ENCODE measurements around the gene IL1B.
A peak's percentile ranks its signal among the peaks of the same experiment; 100 is the strongest.

The IL1B gene

DNA sequence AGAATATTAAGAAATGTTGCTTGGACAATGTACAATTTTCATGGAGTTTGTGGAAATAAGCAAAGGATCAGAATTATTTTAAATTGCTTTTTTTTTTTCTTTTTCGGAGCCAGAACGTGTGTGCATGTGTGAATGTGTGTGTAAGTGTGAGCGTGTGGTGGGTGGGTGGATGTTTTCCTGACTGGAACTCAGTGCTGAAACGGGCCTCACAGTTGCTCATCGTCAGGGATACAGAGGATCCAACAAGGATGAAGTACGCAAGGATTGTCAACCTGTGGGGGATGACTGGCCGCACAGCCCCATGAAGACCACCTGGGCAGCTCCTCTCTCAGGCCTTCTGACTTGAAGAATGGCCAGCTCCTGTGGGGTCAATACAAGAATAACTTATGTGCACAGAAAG is 17.5 kb downstream of the IL1B start:
- no peak overlapping the region for H3K9ac ChIP-seq (ENCODE audit: low read depth in 1 of 2, low read length in 2 of 2)
- H3K27ac ChIP-seq (ENCODE audit: low read depth in 2 of 2, low read length in 2 of 2): no peak overlapping the region

DNA sequence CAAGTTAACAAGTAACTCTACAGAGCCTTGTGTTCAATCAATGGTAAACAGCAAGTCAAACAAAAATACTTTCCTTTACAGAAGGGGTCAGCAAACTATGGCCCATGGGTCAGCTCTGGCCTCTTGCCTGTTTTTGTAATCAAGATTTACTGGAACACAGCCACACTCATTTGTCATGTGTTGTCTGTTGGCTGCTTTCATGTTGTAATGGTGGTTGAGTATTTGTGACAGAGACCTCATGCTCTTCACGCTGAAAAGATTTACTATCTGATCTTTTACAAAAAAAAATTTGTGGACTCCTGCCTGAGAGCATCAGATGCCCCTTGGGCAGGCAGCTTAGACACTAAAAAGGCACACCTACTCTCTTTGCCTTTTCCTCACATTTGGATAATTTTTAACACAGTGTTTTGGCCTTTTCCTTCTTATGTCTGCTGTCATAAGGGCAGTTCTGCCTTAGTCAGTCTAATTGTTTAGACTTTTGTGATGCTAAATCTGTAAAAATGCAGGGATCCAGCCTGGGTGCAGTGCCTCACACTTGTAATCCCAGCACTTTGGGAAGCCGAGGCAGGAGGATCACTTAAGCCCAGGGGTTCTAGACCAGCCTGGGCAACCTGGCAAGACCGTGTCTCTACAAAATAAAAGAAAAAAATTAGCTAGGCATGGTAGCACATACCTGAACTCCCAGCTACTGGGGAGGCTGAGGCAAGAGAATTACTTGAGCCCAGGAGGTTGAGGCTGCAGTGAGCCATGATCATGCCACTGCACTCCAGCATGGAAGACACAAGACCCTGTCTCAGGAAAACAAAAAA is 18.3 kb downstream of the IL1B start:
- Histone ChIP-seq H3K4me1 (ENCODE audit: control insufficient read depth in 2 of 2, insufficient read depth in 2 of 2, low read length in 2 of 2) (peaks cover 0 to 4% of the 10 kb centered on the region in 2 donors), H3K9ac (ENCODE audit: low read depth in 1 of 2, low read length in 2 of 2) (no peak overlapping the region), H3K9me3 (ENCODE audit: control insufficient read depth in 2 of 2, low read length in 2 of 2) (no peaks in the 10 kb centered on the region), H3K27ac (ENCODE audit: low read depth in 2 of 2, low read length in 2 of 2) (no peak overlapping the region), H3K4me3 (ENCODE audit: low read length in 2 of 2) (no peak overlapping the region), H3K27me3 (ENCODE audit: control insufficient read depth in 2 of 2, insufficient read depth in 2 of 2, low read length in 2 of 2) (no peaks in the 10 kb centered on the region), H3K36me3 (ENCODE audit: control insufficient read depth in 2 of 2, insufficient read depth in 2 of 2, low read length in 2 of 2) (no peaks in the 10 kb centered on the region)

More for the DNA sequence above, 17.5 kb downstream of the IL1B start:
- Histone ChIP-seq H3K27me3 (ENCODE audit: control insufficient read depth in 2 of 2, insufficient read depth in 2 of 2, low read length in 2 of 2) (no peaks in the 10 kb centered on the region), H3K4me1 (ENCODE audit: control insufficient read depth in 2 of 2, insufficient read depth in 2 of 2, low read length in 2 of 2) (peaks cover 0 to 4% of the 10 kb centered on the region in 2 donors), H3K36me3 (ENCODE audit: control insufficient read depth in 2 of 2, insufficient read depth in 2 of 2, low read length in 2 of 2) (no peaks in the 10 kb centered on the region), H3K4me3 (ENCODE audit: low read length in 2 of 2) (no peak overlapping the region), H3K9me3 (ENCODE audit: control insufficient read depth in 2 of 2, low read length in 2 of 2) (no peaks in the 10 kb centered on the region)

GRCh38 chr2:112817082-112817689 is 19.4 kb downstream of the IL1B start:
- H3K9ac ChIP-seq (ENCODE audit: low read depth in 1 of 2, low read length in 2 of 2): no peak overlapping the region
- H3K4me3 ChIP-seq (ENCODE audit: low read length in 2 of 2): no peak overlapping the region
- no peaks in the 10 kb centered on the region for H3K9me3 ChIP-seq (ENCODE audit: control insufficient read depth in 2 of 2, low read length in 2 of 2)
- no peaks in the 10 kb centered on the region for H3K27me3 ChIP-seq (ENCODE audit: control insufficient read depth in 2 of 2, insufficient read depth in 2 of 2, low read length in 2 of 2)
- H3K27ac ChIP-seq (ENCODE audit: low read depth in 2 of 2, low read length in 2 of 2): no peak overlapping the region
- peaks cover 3 to 4% of the 10 kb centered on the region in 2 donors for H3K4me1 ChIP-seq (ENCODE audit: control insufficient read depth in 2 of 2, insufficient read depth in 2 of 2, low read length in 2 of 2)
- no peaks in the 10 kb centered on the region for H3K36me3 ChIP-seq (ENCODE audit: control insufficient read depth in 2 of 2, insufficient read depth in 2 of 2, low read length in 2 of 2)

DNA sequence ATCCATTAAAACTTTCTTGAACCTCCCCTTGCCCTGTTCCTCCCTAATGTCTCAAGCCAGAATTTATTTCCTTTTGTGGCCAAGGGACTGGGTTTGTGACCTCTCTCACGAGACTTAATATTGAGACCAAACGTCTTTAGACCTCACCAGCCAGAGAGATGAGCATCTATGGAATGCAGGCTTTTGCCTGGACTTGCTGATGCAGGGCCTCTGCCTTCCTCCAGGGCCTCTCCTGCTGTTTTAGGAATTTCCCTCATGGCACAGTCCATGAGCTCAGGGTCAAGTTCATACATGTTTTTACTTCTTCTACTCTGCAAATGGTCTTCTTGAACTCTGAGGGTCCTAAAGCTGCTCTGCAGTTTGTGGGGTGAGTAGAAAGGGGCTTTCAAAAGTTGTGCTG is 22.3 kb downstream of the IL1B start:
- no peaks in the 10 kb centered on the region for H3K27me3 ChIP-seq (ENCODE audit: control insufficient read depth in 2 of 2, insufficient read depth in 2 of 2, low read length in 2 of 2)
- peaks cover 3 to 7% of the 10 kb centered on the region in 2 donors for H3K4me1 ChIP-seq (ENCODE audit: control insufficient read depth in 2 of 2, insufficient read depth in 2 of 2, low read length in 2 of 2)
- H3K27ac ChIP-seq (ENCODE audit: low read depth in 2 of 2, low read length in 2 of 2): no peak overlapping the region

GRCh38 chr2:112813280-112813966 is 23.2 kb downstream of the IL1B start:
- Histone ChIP-seq H3K9me3 (ENCODE audit: control insufficient read depth in 2 of 2, low read length in 2 of 2) (no peaks in the 10 kb centered on the region), H3K36me3 (ENCODE audit: control insufficient read depth in 2 of 2, insufficient read depth in 2 of 2, low read length in 2 of 2) (no peaks in the 10 kb centered on the region), H3K4me3 (ENCODE audit: low read length in 2 of 2) (no peak overlapping the region), H3K27ac (ENCODE audit: low read depth in 2 of 2, low read length in 2 of 2) (no peak overlapping the region), H3K27me3 (ENCODE audit: control insufficient read depth in 2 of 2, insufficient read depth in 2 of 2, low read length in 2 of 2) (no peaks in the 10 kb centered on the region), H3K9ac (ENCODE audit: low read depth in 1 of 2, low read length in 2 of 2) (no peak overlapping the region), H3K4me1 (ENCODE audit: control insufficient read depth in 2 of 2, insufficient read depth in 2 of 2, low read length in 2 of 2) (peaks cover 3 to 7% of the 10 kb centered on the region in 2 donors)

More for the DNA sequence above, 22.3 kb downstream of the IL1B start:
- no peaks in the 10 kb centered on the region for H3K36me3 ChIP-seq (ENCODE audit: control insufficient read depth in 2 of 2, insufficient read depth in 2 of 2, low read length in 2 of 2)
- H3K4me3 ChIP-seq (ENCODE audit: low read length in 2 of 2): no peak overlapping the region
- H3K9me3 ChIP-seq (ENCODE audit: control insufficient read depth in 2 of 2, low read length in 2 of 2): no peaks in the 10 kb centered on the region
- H3K9ac ChIP-seq (ENCODE audit: low read depth in 1 of 2, low read length in 2 of 2): no peak overlapping the region

- H3K4me1 ChIP-seq (ENCODE audit: control insufficient read depth in 2 of 2, insufficient read depth in 2 of 2, low read length in 2 of 2): peaks cover 3 to 7% of the 10 kb centered on the region in 2 donors
- no peak overlapping the region for H3K9ac ChIP-seq (ENCODE audit: low read depth in 1 of 2, low read length in 2 of 2)
- H3K36me3 ChIP-seq (ENCODE audit: control insufficient read depth in 2 of 2, insufficient read depth in 2 of 2, low read length in 2 of 2): no peaks in the 10 kb centered on the region
- no peak overlapping the region for H3K27ac ChIP-seq (ENCODE audit: low read depth in 2 of 2, low read length in 2 of 2)
- no peaks in the 10 kb centered on the region for H3K9me3 ChIP-seq (ENCODE audit: control insufficient read depth in 2 of 2, low read length in 2 of 2)
- no peaks in the 10 kb centered on the region for H3K27me3 ChIP-seq (ENCODE audit: control insufficient read depth in 2 of 2, insufficient read depth in 2 of 2, low read length in 2 of 2)
- H3K4me3 ChIP-seq (ENCODE audit: low read length in 2 of 2): no peak overlapping the region
Measured at GRCh38 chr2:112812318-112813267, 24.0 kb downstream of the IL1B start.

- H3K36me3 ChIP-seq (ENCODE audit: control insufficient read depth in 2 of 2, insufficient read depth in 2 of 2, low read length in 2 of 2): no peaks in the 10 kb centered on the region
- peak overlapping the region in 1 of 2 donors; percentile 9 for H3K4me3 ChIP-seq (ENCODE audit: low read length in 2 of 2)
- H3K4me1 ChIP-seq (ENCODE audit: control insufficient read depth in 2 of 2, insufficient read depth in 2 of 2, low read length in 2 of 2): peaks cover 3 to 7% of the 10 kb centered on the region in 2 donors
- no peaks in the 10 kb centered on the region for H3K27me3 ChIP-seq (ENCODE audit: control insufficient read depth in 2 of 2, insufficient read depth in 2 of 2, low read length in 2 of 2)
- no peak overlapping the region for H3K27ac ChIP-seq (ENCODE audit: low read depth in 2 of 2, low read length in 2 of 2)
- no peak overlapping the region for H3K9ac ChIP-seq (ENCODE audit: low read depth in 1 of 2, low read length in 2 of 2)
- H3K9me3 ChIP-seq (ENCODE audit: control insufficient read depth in 2 of 2, low read length in 2 of 2): no peaks in the 10 kb centered on the region
Measured at GRCh38 chr2:112811841-112812306, 24.7 kb downstream of the IL1B start.

DNA sequence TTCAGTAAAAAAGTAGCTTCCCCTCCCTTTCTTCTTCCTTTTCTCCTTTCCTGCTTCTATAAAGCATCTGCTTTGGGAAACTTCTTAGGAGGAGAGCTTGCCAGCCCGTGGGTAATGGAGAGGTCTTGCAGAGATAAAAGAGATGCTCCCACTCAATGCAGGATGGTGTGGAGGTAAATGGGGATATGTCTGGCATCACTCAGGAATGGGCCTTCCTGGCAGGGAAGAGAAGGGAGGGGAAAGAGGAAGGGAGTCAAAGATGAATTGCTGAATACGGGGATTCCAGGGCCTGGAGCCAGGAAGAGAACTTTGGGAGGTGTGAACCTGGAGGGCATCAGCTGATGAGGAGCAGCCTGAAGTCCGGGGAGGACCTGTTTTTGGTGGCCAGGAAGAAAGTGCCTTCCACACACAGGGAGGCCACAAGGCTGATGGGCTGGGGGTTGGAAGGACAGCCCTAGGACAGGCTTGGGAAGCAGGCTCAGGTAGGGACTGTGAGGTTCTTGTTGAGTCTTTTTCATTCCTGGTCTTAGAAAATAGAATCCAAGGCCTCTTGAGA is 25.2 kb downstream of the IL1B start:
- H3K4me1 ChIP-seq (ENCODE audit: control insufficient read depth in 2 of 2, insufficient read depth in 2 of 2, low read length in 2 of 2): peaks cover 3 to 7% of the 10 kb centered on the region in 2 donors
- no peaks in the 10 kb centered on the region for H3K27me3 ChIP-seq (ENCODE audit: control insufficient read depth in 2 of 2, insufficient read depth in 2 of 2, low read length in 2 of 2)
- no peak overlapping the region for H3K27ac ChIP-seq (ENCODE audit: low read depth in 2 of 2, low read length in 2 of 2)
- H3K36me3 ChIP-seq (ENCODE audit: control insufficient read depth in 2 of 2, insufficient read depth in 2 of 2, low read length in 2 of 2): no peaks in the 10 kb centered on the region
- H3K9me3 ChIP-seq (ENCODE audit: control insufficient read depth in 2 of 2, low read length in 2 of 2): no peaks in the 10 kb centered on the region
- H3K4me3 ChIP-seq (ENCODE audit: low read length in 2 of 2): peak overlapping the region in 1 of 2 donors; percentile 9
- H3K9ac ChIP-seq (ENCODE audit: low read depth in 1 of 2, low read length in 2 of 2): no peak overlapping the region

DNA sequence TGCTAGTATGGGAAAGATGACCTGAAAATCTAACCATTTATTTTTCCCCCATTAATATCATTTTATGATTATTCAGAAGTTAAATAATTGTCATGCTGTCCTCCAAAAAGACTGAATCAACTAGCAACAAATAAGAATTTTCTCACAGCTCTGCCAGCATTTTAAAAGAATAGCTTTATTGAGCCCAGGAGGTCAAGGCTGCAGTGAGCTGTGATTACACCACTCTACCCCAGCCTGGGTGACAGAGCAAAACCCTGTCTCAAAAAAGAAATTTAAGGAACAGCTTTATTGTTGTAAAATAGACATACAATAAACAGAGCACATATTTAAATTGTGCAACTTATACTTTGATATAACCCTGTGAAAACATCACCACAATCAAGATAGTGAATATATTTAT is 27.5 kb downstream of the IL1B start:
- H3K27ac ChIP-seq (ENCODE audit: low read depth in 2 of 2, low read length in 2 of 2): no peak overlapping the region
- no peak overlapping the region for H3K9ac ChIP-seq (ENCODE audit: low read depth in 1 of 2, low read length in 2 of 2)
- H3K9me3 ChIP-seq (ENCODE audit: control insufficient read depth in 2 of 2, low read length in 2 of 2): no peaks in the 10 kb centered on the region

More for the DNA sequence above, 27.5 kb downstream of the IL1B start:
- Histone ChIP-seq H3K4me1 (ENCODE audit: control insufficient read depth in 2 of 2, insufficient read depth in 2 of 2, low read length in 2 of 2) (peaks cover 3 to 7% of the 10 kb centered on the region in 2 donors), H3K4me3 (ENCODE audit: low read length in 2 of 2) (no peak overlapping the region), H3K27me3 (ENCODE audit: control insufficient read depth in 2 of 2, insufficient read depth in 2 of 2, low read length in 2 of 2) (no peaks in the 10 kb centered on the region), H3K36me3 (ENCODE audit: control insufficient read depth in 2 of 2, insufficient read depth in 2 of 2, low read length in 2 of 2) (no peaks in the 10 kb centered on the region)
